Measurements from ENCODE around the gene ERBB4. TPM values are rescaled to one million over a fixed set of nuclear protein-coding genes. Genes with fewer than 3 reads are reported as not detected.

Gene ERBB4
- total RNA-seq, 2 donors from 2014 or later, result not detected

DNA sequence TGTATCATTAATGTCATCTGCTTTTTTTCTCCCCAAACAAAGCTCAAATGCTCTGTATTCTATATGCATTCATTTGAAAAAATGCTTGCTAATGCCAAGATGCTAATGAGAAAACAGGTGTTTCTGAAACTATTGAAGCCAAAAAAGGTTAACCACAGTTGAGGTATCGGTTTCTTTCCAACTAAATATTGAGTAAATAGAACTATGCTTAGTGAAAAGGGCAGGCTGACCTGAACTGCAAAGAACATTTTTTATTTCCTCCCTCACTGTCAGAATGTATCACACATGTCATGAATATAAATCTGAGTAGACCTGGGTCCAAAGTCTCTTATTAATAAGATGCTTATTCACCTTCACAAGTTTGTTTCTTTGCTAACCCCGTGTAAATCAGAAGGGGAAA is 1115.6 kb downstream of the ERBB4 start:
- ATAC-seq, result no peak
- Mint-ChIP-seq H3K9me3 (peaks cover 3% of the 10 kb centered on the region), H3K4me3 (no peak overlapping the region), H3K36me3 (no peaks in the 10 kb centered on the region), H3K27me3 (no peaks in the 10 kb centered on the region), H3K27ac (no peak overlapping the region), H3K4me1 (ENCODE audit: low read depth in 2 of 2) (no peaks in the 10 kb centered on the region)
- DNase-seq (ENCODE audit: low spot score), result no peak

DNA sequence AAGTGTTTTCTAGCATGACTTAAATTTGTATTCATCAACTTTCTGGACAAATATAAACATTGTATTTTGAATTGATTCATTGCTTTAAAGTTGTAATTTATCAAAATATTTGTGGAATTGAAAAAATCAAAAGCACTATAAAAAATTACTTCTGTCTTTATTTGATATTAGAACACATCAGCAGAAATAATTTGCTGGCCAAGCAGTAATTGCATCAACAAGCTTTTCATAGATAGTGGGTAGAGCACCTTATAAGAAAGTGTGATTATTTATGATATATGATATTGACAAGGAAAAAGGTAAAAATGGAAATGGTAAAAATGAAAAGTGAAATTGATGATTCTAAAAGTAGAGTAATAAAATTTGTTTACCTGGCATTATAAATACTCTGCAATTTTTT is 1121.1 kb downstream of the ERBB4 start:
- Mint-ChIP-seq H3K36me3 (no peaks in the 10 kb centered on the region), H3K4me1 (ENCODE audit: low read depth in 2 of 2) (no peaks in the 10 kb centered on the region), H3K4me3 (no peak overlapping the region), H3K9me3 (peaks cover 6% of the 10 kb centered on the region), H3K27ac (no peak overlapping the region), H3K27me3 (no peaks in the 10 kb centered on the region)
- DNase-seq (ENCODE audit: low spot score) (no peak), ATAC-seq (no peak)

DNA sequence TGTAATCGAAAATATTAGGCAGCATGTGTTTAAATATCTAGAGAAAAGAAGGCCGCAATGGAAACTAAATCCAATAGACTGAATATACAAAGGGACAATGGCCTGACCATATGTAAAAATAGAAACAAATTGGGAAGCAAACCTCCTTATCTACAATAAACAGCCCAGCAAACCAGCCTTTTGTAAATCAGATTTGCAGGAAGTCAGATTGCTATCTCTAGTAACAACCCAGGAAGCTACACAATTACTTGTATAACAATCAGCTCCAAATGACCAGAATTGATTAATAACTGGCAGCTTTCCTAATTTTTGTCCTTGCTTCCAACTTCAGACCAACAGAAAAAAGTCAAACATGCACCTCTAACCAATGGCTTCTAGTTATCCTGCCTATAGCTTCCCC is 1122.2 kb downstream of the ERBB4 start:
- H3K27ac Mint-ChIP-seq, result no peak overlapping the region
- no peak for DNase-seq (ENCODE audit: low spot score)
- no peaks in the 10 kb centered on the region for H3K36me3 Mint-ChIP-seq
- H3K9me3 Mint-ChIP-seq, result peaks cover 6% of the 10 kb centered on the region
- no peak overlapping the region for H3K4me3 Mint-ChIP-seq
- H3K4me1 Mint-ChIP-seq (ENCODE audit: low read depth in 2 of 2), result no peaks in the 10 kb centered on the region
- no peak for ATAC-seq
- H3K27me3 Mint-ChIP-seq, result no peaks in the 10 kb centered on the region

DNA sequence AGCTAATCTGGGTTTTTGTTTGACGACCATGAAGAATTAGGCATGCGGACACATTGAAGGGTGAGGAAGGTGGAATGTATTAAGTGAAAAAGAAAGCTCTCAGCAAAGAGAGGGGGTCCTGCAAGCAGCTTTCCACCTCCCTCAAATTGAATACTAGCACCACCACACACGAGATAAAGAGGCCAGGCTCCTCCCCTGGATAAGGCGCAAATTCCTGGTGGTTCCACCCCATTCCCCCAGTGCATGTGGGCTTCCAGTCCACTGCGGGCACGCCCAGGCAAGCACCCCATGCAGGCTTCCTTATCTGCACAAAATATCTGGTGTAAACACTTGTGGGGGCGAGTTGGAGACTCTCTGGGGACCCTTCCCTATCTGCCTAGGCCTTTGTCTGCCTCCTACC is 1124.9 kb downstream of the ERBB4 start:
- H3K27ac Mint-ChIP-seq, result no peak overlapping the region
- H3K4me1 Mint-ChIP-seq (ENCODE audit: low read depth in 2 of 2), result no peaks in the 10 kb centered on the region
- H3K27me3 Mint-ChIP-seq, result no peaks in the 10 kb centered on the region
- ATAC-seq, result no peak
- DNase-seq (ENCODE audit: low spot score), result no peak
- no peak overlapping the region for H3K4me3 Mint-ChIP-seq
- peaks cover 4% of the 10 kb centered on the region for H3K9me3 Mint-ChIP-seq
- no peaks in the 10 kb centered on the region for H3K36me3 Mint-ChIP-seq

DNA sequence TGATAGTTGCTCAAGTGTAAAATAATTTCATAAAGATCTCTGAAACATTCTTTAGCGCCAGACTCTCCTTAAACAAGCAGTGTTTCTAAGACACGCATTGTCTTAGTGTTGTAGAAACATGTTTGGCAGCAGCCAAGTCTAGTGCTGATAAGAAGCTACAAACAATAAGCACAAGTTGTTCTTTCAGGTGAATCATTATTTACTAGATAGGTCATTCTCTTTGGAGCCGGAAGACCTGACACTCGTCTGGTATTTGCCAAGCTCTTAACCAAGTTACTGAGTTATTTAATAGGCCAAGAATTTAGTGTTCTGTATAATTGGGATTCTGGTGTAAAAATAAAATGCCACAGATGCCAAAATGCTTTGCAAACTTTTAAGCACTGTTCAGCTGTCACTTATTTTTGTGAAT is 1130.1 kb downstream of the ERBB4 start:
- H3K9me3 Mint-ChIP-seq, result peaks cover 7% of the 10 kb centered on the region
- ATAC-seq (no peak), DNase-seq (ENCODE audit: low spot score) (no peak)
- H3K4me1 Mint-ChIP-seq (ENCODE audit: low read depth in 2 of 2), result no peaks in the 10 kb centered on the region
- no peak overlapping the region for H3K4me3 Mint-ChIP-seq
- no peak overlapping the region for H3K27ac Mint-ChIP-seq
- no peaks in the 10 kb centered on the region for H3K36me3 Mint-ChIP-seq
- no peaks in the 10 kb centered on the region for H3K27me3 Mint-ChIP-seq

DNA sequence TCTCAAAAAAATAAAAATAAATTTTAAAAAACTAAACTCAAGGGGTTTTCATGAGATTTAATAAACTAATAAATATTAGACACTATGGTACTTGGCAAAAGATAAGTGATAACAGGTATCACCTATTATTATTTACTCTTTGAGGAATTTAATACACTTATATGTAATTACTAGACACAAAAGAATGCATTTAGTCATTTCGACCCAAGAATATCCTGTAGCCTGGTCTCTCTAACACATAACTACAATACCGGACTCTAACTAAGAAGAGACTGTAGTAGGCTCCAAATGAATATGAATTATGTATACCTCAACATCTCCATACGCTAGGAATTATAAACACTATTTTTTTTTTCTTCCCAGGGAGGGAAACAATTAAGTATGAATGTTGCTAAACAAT is 1131.5 kb downstream of the ERBB4 start:
- no peak overlapping the region for H3K27ac Mint-ChIP-seq
- DNase-seq (ENCODE audit: low spot score) (no peak), ATAC-seq (no peak)
- H3K4me3 Mint-ChIP-seq, result no peak overlapping the region
- no peaks in the 10 kb centered on the region for H3K27me3 Mint-ChIP-seq
- peaks cover 7% of the 10 kb centered on the region for H3K9me3 Mint-ChIP-seq
- no peaks in the 10 kb centered on the region for H3K36me3 Mint-ChIP-seq
- no peaks in the 10 kb centered on the region for H3K4me1 Mint-ChIP-seq (ENCODE audit: low read depth in 2 of 2)

DNA sequence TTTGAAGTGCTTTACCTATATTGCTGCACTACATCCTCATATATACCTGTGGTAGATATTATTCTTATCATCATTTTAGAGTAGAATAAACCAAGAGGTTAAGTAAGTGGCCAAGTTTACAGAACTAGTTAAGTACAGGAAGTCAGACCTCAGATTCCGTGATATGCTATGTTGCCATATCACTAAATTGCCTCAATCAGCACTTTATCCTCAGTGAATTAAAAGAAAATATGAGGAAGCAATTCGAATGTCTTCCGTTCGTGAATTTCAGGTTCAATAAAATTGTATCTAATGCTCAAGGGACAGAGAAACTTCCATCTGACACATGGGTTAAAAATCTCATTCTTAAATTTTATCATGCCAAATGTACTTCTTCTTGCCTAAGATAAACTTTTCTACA is 1133.6 kb downstream of the ERBB4 start:
- peaks cover 7% of the 10 kb centered on the region for H3K9me3 Mint-ChIP-seq
- H3K4me3 Mint-ChIP-seq, result no peak overlapping the region
- no peaks in the 10 kb centered on the region for H3K27me3 Mint-ChIP-seq
- DNase-seq (ENCODE audit: low spot score), result no peak
- no peak for ATAC-seq
- no peaks in the 10 kb centered on the region for H3K4me1 Mint-ChIP-seq (ENCODE audit: low read depth in 2 of 2)
- H3K27ac Mint-ChIP-seq, result no peak overlapping the region
- no peaks in the 10 kb centered on the region for H3K36me3 Mint-ChIP-seq

DNA sequence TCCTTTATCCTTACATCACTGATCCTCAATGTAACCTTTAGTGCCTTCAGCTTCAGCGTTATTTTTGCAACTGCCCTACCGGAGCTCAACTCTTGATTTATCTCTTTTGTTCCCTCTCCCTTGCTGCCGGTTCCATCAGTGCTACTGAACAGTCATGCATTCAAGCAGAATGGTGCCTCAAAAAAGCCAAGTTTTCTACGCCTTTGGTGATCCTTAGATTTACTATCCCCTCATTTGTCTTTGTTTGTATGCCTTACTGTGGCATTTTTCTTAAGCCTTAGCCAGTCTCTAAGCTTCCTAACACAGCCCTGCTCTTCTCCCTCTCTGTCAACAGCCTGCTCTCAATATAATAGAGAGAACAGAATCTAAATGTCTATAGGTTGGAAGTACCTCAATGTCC is 1134.5 kb downstream of the ERBB4 start:
- no peak overlapping the region for H3K4me3 Mint-ChIP-seq
- H3K36me3 Mint-ChIP-seq, result no peaks in the 10 kb centered on the region
- H3K27me3 Mint-ChIP-seq, result no peaks in the 10 kb centered on the region
- DNase-seq (ENCODE audit: low spot score), result no peak
- peaks cover 7% of the 10 kb centered on the region for H3K9me3 Mint-ChIP-seq
- no peak overlapping the region for H3K27ac Mint-ChIP-seq
- no peaks in the 10 kb centered on the region for H3K4me1 Mint-ChIP-seq (ENCODE audit: low read depth in 2 of 2)
- no peak for ATAC-seq

DNA sequence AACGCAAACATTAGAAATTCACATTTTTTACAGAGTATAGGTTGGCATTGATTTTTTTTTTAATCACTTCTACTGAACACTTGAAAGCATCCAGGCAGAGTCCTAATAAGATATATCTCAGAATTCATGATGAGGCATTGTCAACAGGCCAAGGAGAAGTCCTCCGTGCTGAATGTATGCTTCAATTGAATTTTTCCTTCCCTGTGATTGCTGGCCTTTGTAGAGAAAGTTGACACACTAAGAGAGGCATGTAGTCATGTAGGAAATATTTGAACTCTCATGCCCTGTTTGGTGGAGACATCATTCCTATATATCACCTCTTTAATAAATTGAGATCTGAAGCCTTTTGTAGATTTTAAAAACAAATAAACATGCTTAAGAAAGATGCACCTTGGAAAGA is 1137.3 kb downstream of the ERBB4 start:
- no peak overlapping the region for H3K27ac Mint-ChIP-seq
- DNase-seq (ENCODE audit: low spot score), result no peak
- H3K9me3 Mint-ChIP-seq, result peaks cover 16% of the 10 kb centered on the region
- no peaks in the 10 kb centered on the region for H3K4me1 Mint-ChIP-seq (ENCODE audit: low read depth in 2 of 2)
- H3K36me3 Mint-ChIP-seq, result no peaks in the 10 kb centered on the region
- no peak for ATAC-seq
- no peaks in the 10 kb centered on the region for H3K27me3 Mint-ChIP-seq
- H3K4me3 Mint-ChIP-seq, result no peak overlapping the region

DNA sequence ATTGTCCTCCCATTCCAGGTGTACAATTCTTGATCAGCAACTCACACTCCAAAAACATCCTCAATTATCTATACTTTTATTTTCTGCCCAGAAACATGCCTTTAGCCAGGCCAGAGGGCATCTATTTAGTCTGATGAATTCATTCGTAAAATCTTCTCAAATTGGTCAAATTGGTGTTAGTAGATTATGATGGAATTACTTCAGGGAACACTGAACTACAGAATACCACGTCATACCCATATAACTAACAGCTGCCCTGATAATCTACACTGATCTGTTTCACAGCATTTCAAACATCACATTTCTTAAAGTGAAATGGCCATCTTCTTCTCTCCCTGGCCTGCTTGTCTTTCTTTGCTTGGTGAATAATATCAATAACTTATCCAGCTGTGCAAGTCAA is 1140.8 kb downstream of the ERBB4 start:
- peaks cover 9% of the 10 kb centered on the region for H3K9me3 Mint-ChIP-seq
- H3K36me3 Mint-ChIP-seq, result no peaks in the 10 kb centered on the region
- H3K27ac Mint-ChIP-seq, result no peak overlapping the region
- no peaks in the 10 kb centered on the region for H3K4me1 Mint-ChIP-seq (ENCODE audit: low read depth in 2 of 2)
- no peaks in the 10 kb centered on the region for H3K27me3 Mint-ChIP-seq
- DNase-seq (ENCODE audit: low spot score) (no peak), ATAC-seq (no peak)
- no peak overlapping the region for H3K4me3 Mint-ChIP-seq

DNA sequence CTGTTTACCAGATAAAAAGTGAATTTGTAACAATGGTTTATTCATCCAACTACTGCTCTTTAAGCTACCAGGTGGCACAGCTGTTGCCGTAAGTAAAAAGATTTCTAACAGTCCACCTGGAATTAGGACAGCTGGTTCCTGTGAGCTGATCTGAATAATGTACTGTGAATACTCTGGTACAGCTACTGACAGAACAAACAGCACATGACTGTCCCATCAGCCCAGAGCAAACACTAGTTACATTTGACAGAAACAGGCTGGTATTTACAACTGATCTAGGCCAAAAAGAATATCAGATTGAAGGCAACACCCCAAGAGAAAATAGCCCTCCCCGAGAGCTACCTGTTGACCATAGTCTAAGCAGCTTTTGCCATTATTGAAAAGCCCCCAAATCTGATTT is 1141.8 kb downstream of the ERBB4 start:
- Mint-ChIP-seq H3K27me3 (no peaks in the 10 kb centered on the region), H3K36me3 (no peaks in the 10 kb centered on the region), H3K4me1 (ENCODE audit: low read depth in 2 of 2) (no peaks in the 10 kb centered on the region), H3K9me3 (peaks cover 9% of the 10 kb centered on the region), H3K4me3 (no peak overlapping the region), H3K27ac (no peak overlapping the region)
- ATAC-seq, result no peak
- DNase-seq (ENCODE audit: low spot score), result no peak

DNA sequence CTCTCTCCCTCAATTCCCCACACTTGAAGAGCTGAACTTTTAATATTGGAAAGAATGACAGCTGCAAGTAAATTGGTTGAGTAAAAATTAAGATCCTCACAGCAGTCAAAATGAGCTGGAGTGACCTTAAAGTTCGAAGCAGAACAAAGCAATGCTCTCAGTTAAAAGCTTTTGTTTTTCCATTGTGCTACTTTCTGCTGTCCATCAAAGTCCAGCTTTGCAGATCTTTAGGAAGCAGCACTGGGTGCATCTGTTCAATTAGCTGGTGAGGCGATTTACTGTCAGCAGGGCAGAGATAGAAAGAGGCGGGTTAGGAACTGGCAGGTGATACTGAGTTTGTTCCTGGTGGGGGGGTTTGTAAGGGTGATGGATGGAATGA is 1147.4 kb downstream of the ERBB4 start:
- no peaks in the 10 kb centered on the region for H3K4me1 Mint-ChIP-seq (ENCODE audit: low read depth in 2 of 2)
- H3K27me3 Mint-ChIP-seq, result no peaks in the 10 kb centered on the region
- no peaks in the 10 kb centered on the region for H3K36me3 Mint-ChIP-seq
- DNase-seq (ENCODE audit: low spot score) (no peak), ATAC-seq (no peak)
- no peak overlapping the region for H3K27ac Mint-ChIP-seq
- no peak overlapping the region for H3K4me3 Mint-ChIP-seq
- no peaks in the 10 kb centered on the region for H3K9me3 Mint-ChIP-seq

DNA sequence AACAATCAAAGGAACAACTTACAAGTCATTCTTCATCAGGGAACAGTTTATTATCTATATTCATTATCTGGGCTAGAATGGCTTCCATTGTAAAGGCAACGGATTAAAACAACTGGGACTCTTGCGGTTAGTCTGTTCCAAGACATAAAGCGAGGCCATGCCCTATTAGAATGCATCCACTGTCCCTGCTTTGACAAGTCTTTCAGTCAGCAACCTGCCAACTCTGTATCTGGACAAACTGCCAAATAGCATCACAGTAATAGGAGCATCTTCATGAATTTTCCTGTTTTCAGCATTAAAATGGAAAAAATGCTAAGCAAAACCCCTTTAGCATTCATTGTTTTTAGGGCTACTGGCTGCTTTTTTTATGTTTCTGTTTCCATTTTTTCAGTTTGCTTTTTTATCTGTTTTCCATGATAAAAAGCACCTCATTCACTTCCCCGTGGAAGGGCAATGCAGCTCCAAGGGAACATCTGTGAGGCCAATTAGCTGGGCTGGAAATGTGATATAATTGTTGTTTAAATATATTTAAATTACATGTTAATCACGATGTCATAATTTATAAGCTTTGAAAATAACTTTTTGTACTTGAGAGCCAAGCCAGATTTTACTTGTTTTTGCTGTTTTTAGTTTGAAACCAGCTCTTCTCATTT is 1147.9 kb downstream of the ERBB4 start:
- H3K4me3 Mint-ChIP-seq, result no peak overlapping the region

DNA sequence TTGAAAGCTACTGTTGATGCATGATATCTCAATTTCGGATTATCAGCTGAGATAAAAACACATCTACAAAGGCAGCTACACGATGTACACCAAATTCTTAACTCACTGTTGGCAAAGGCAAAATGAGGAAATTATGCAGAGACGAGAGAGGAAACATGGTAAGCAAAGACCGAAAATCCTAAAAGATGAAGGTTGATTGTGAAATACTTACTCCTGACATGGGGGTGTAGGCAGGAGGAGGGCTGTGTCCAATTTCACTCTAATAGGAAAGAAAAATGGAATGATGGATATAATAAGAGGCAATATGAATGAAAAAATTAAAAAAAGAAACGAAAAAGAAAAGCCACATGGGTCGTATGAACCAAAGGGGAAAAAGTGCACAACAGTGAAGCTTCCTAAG is 1150.9 kb downstream of the ERBB4 start:
- ATAC-seq (no peak), DNase-seq (ENCODE audit: low spot score) (no peak)
- Mint-ChIP-seq H3K36me3 (no peaks in the 10 kb centered on the region), H3K27me3 (no peaks in the 10 kb centered on the region), H3K9me3 (no peaks in the 10 kb centered on the region), H3K4me1 (ENCODE audit: low read depth in 2 of 2) (no peaks in the 10 kb centered on the region), H3K27ac (no peak overlapping the region), H3K4me3 (no peak overlapping the region)

More for the DNA sequence above, 1147.9 kb downstream of the ERBB4 start:
- no peaks in the 10 kb centered on the region for H3K36me3 Mint-ChIP-seq
- H3K27ac Mint-ChIP-seq, result no peak overlapping the region
- no peaks in the 10 kb centered on the region for H3K4me1 Mint-ChIP-seq (ENCODE audit: low read depth in 2 of 2)
- H3K9me3 Mint-ChIP-seq, result no peaks in the 10 kb centered on the region
- DNase-seq (ENCODE audit: low spot score), result no peak
- ATAC-seq, result no peak
- no peaks in the 10 kb centered on the region for H3K27me3 Mint-ChIP-seq

DNA sequence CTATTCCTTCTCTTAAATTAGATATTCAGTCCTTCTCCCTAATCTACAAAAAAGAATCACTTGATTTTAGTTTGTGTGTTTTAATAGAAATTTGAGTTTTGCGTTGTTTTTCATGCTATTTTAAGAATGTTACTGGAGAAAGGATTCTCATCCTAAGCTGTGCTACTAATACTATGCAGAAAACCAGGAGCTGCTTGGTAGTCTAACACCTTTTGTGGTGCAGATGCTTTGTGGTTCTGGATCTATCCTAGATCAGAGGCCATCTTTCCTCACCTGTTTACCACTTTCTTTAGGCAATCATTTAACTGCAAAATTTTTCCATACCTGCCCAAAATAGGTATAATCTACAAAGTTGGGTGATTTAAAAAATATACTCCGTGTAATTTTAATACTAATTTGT is 1158.6 kb downstream of the ERBB4 start:
- Mint-ChIP-seq H3K9me3 (no peaks in the 10 kb centered on the region), H3K4me1 (ENCODE audit: low read depth in 2 of 2) (no peaks in the 10 kb centered on the region), H3K27me3 (no peaks in the 10 kb centered on the region), H3K27ac (no peak overlapping the region), H3K36me3 (no peaks in the 10 kb centered on the region), H3K4me3 (no peak overlapping the region)
- DNase-seq (ENCODE audit: low spot score) (no peak), ATAC-seq (no peak)
